Naive thymus-derived CD8-positive, alpha-beta T cell (primary cell): Measurements from ENCODE around the gene TCEAL5. TPM values are rescaled to one million over a fixed set of nuclear protein-coding genes. Genes with fewer than 3 reads are reported as not detected.
"Not testable (repeated sequence)": the region's sequence is repeated elsewhere in the genome, so short reads cannot be mapped to it uniquely, and the experiment has no call there.

ENCODE experiments used
- ATAC-seq, 2 donors: fragments of 150-1000 bp; cut with Tn5 transposase in 1 of 2; sonication (Bioruptor Pico), chemical (Tn5 transposase) in 1 of 2; 1 replicate in 1 of 2; 2 replicates in 1 of 2; pipeline ENCODE4 v1.10.0; 2021; ENCODE audit warnings: mild to moderate bottlenecking in 2 of 2, moderate library complexity in 2 of 2
- POLR2A ChIA-PET: fragments of 350-600 bp; sonication (Branson Sonifier 250); formaldehyde crosslinking; loops from one replicate; lab custom pipeline; 2021; ENCODE audit warnings: antibody characterized with exemption; lab: Charles Lee
- DNase-seq, 10 donors: peaks; one replicate each; pipeline versions ENCODE4 v3.0.0 to v3.0.0-alpha.2; 2020 to 2022
- H3K27ac Mint-ChIP-seq, 10 donors: one replicate each; pipeline ENCODE4 v1.8.0; 2020 to 2022; ENCODE audit warnings: mild to moderate bottlenecking in 10 of 10, mixed read lengths in 10 of 10, moderate library complexity in 4 of 10, inconsistent platforms in 1 of 10
- H3K27me3 Mint-ChIP-seq, 5 donors: one replicate each; pipeline ENCODE4 v1.8.0; 2021 to 2022; ENCODE audit warnings: mixed read lengths in 5 of 5
- H3K36me3 Mint-ChIP-seq, 3 donors: one replicate each; pipeline ENCODE4 v1.8.0; 2020 to 2022; ENCODE audit warnings: mixed read lengths in 3 of 3, mild to moderate bottlenecking in 2 of 3, inconsistent platforms in 1 of 3
- H3K4me1 Mint-ChIP-seq, 4 donors: one replicate each; pipeline ENCODE4 v1.8.0; 2021 to 2022; ENCODE audit warnings: mixed read lengths in 4 of 4
- H3K4me3 Mint-ChIP-seq, 10 donors: one replicate each; pipeline ENCODE4 v1.8.0; 2020 to 2022; ENCODE audit warnings: mild to moderate bottlenecking in 10 of 10, mixed read lengths in 10 of 10, moderate library complexity in 6 of 10, inconsistent platforms in 1 of 10
- H3K9me3 Mint-ChIP-seq, 9 donors: one replicate each; pipeline ENCODE4 v1.8.0; 2020 to 2022; ENCODE audit warnings: mixed read lengths in 9 of 9, mild to moderate bottlenecking in 3 of 9, inconsistent platforms in 1 of 9, moderate library complexity in 1 of 9
- polyA plus RNA-seq, 3 donors: library from polyadenylated mRNA; unstranded; fragments of 300-500 nt; fragmentation: Illumina TruSeq; gene quantifications; one replicate each; pipeline ENCODE4 v1.2.3, GENCODE V29; 2021
- total RNA-seq, 8 experiments: library from RNA in 2 of 8; stranded (reverse) in 2 of 8; gene quantifications; one replicate each; pipeline ENCODE4 v1.2.3 and lab custom pipeline; 2021 to 2026

Gene TCEAL5, protein sequence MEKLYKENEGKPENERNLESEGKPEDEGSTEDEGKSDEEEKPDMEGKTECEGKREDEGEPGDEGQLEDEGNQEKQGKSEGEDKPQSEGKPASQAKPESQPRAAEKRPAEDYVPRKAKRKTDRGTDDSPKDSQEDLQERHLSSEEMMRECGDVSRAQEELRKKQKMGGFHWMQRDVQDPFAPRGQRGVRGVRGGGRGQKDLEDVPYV
- total RNA-seq (not detected), polyA plus RNA-seq (not detected), total RNA-seq (lab: John Stamatoyannopoulos, UW) (0 to 0.07 (median 0) reads per million in 6 experiments)

DNA sequence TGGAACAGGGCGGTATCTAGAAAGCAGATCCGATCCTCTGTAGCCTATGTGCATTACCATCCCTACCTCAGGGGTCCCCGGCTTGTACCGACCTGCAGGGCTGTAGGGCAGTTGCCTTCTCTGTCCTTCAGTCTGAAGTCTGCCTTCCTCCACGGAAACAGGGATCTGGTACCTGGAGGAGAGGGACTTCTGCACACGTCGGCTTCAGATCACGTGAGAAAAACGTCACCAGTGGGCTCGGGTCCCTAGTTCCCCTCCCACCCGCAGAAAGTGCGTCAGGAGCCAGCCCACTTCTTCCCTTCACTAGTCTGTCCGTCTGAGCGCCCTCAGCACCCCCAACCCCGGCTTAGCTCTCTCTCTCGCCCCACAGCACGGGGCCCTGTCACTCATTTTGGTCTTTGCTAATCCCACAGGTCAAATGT lies at the start of gene TCEAL5:
TCEAL5 (minus strand) TSS at position 170 of the 422 bp plus-strand sequence. CDS start 2,187 bp downstream, outside the sequence.
- POLR2A ChIA-PET = no interaction called here
- Mint-ChIP-seq H3K9me3 (peaks cover 0 to 1% (median 0%) of the 10 kb centered on the region in 9 donors), H3K27ac (peak within 1 kb of the TSS in 3 of 10 donors; percentile 0 to 56 (median 8)), H3K27me3 (peaks cover 23 to 78% (median 28%) of the 10 kb centered on the region in 5 donors), H3K4me3 (peak within 1 kb of the TSS; percentile 51 to 85 (median 66)), H3K36me3 (no peaks in the 10 kb centered on the region), H3K4me1 (peaks cover 3 to 16% (median 11%) of the 10 kb centered on the region in 4 donors)
- DNase-seq = peak in 1 of 10 donors; percentile 52
- peak; percentile 49 to 57 for ATAC-seq

DNA sequence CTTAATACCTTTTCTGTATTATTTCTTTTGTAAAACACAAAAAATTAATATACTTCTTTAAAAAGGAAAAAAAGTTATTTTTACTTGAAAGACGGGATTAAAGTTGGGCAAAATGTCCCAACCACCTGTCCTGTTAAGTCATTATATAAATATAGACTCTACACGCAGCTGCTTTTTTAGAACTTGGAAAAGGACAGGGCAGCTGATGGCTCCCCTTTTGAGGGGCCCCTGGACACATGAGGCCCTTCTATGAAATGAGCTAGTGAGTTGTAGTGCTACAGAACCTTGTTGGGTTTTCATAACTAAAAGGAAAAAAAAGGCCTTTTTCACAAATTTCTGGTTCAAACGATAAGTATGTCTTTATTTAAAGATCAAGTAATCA lies 34.8 kb upstream of the TCEAL5 start:
- POLR2A ChIA-PET = interaction anchor here (1.2 kb wide), 1 partner anchor 96 kb away, joined by 3 read pairs; the partner anchor contains the start of gene BEX4
- H3K4me3 Mint-ChIP-seq = peak overlapping the region in 9 of 10 donors; percentile 77 to 89 (median 81)
- ATAC-seq (no peak), DNase-seq (no peak)
- H3K4me1 Mint-ChIP-seq = peaks cover 3 to 11% (median 5%) of the 10 kb centered on the region in 4 donors
- peaks cover 5 to 12% (median 5%) of the 10 kb centered on the region in 3 donors for H3K36me3 Mint-ChIP-seq
- peak overlapping the region in 1 of 10 donors; percentile 51 for H3K27ac Mint-ChIP-seq
- no peaks in the 10 kb centered on the region for H3K27me3 Mint-ChIP-seq
- H3K9me3 Mint-ChIP-seq = no peaks in the 10 kb centered on the region

DNA sequence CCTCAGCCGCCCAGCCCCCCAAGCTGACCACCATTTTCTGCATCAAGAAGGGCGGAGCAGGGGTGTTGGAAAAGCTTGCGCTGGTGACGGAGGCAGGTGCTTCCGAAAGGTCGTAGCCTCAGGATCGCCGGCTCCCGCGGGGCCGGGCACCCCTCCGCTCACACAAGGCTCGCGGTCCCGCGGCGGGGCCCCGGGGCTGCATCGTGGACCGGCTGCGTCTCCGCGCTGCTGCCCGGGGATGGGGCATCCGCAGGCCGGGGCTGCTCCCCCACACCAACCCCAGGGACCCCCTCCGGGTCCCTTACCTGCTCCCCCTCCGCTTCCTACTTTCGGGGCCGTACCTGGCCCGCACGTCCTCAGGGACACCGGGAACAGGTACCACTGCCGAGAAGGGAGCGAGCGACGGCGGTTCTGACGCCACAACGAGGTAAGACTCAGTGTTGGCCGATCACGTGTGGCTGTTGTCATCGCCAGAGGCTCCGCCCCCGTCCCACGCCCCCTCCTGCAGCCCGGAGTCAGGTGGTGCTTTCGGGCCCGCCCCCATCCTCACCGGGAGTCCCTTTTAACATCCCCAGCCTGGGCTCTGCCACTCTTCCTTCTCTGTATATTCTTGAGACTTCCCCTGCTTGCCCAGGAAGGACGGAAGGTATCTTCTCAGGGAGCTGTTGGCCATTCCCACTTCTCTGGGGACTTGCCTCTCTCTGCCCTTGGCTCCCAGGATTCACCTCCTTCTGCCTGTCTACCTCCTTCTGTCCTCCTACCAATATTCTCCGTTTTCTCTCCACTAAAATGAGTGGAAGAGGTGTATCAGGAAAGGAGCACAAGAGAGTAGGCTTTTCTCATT lies 34.2 kb upstream of the TCEAL5 start, which contains the start of gene BEX2:
BEX2 (minus strand) TSS at position 436 of the 844 bp plus-strand sequence. CDS start 1,014 bp downstream, outside the sequence.
- peaks cover 3 to 11% (median 5%) of the 10 kb centered on the region in 4 donors for H3K4me1 Mint-ChIP-seq
- peak; percentile 97 for ATAC-seq
- peak within 1 kb of the TSS; percentile 75 to 89 (median 80) for H3K4me3 Mint-ChIP-seq
- peaks cover 5 to 12% (median 5%) of the 10 kb centered on the region in 3 donors for H3K36me3 Mint-ChIP-seq
- H3K27ac Mint-ChIP-seq = peak within 1 kb of the TSS; percentile 41 to 94 (median 88)
- H3K9me3 Mint-ChIP-seq = peaks cover 0 to 1% (median 0%) of the 10 kb centered on the region in 9 donors
- POLR2A ChIA-PET = interaction anchor here (1.2 kb wide), 1 partner anchor 95 kb away, joined by 3 read pairs; the partner anchor contains the start of gene BEX4
- no peaks in the 10 kb centered on the region for H3K27me3 Mint-ChIP-seq
- peak; percentile 66 to 93 (median 83) for DNase-seq

DNA sequence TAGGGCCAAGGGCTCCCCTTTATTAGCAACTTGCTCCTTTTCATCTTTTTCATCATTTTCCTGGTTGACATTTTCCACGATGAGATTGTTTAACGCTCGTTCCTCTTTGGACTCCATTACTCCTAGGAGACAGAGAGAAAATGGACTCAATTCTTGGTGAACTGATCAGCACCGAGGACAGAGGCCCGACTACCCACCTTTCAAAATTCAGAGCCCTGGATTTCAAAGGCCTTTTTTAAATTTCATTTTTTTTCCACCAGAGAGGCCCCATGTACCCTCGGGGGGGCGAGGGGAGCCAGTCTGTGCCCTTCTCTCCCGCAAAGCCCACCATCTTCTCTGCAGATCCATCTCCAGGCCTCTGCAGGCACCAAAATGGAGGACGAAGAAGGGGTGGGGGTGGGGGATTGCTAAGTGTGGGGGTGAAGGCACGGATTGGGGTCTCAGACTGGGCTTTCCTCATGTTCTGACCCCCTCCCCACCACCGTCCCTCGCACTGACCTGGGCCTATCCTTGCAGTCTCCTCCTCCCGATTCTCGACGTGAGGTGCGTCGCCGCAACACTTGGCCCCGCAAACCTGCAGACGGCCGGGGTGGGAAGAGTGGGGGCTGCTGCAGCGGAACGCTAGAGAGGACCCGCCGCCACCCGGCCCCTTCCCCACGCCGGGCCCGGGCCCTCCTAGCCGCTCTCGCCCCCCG lies 33.5 kb upstream of the TCEAL5 start:
- peaks cover 5 to 12% (median 5%) of the 10 kb centered on the region in 3 donors for H3K36me3 Mint-ChIP-seq
- peak; percentile 12 to 13 for ATAC-seq
- POLR2A ChIA-PET = no interaction called here
- no peaks in the 10 kb centered on the region for H3K27me3 Mint-ChIP-seq
- H3K27ac Mint-ChIP-seq = peak overlapping the region in 5 of 10 donors; percentile 16 to 92 (median 40)
- H3K9me3 Mint-ChIP-seq = peaks cover 0 to 1% (median 0%) of the 10 kb centered on the region in 9 donors
- peak overlapping the region; percentile 31 to 84 (median 68) for H3K4me3 Mint-ChIP-seq
- H3K4me1 Mint-ChIP-seq = peaks cover 3 to 11% (median 5%) of the 10 kb centered on the region in 4 donors
- peak in 7 of 10 donors; percentile 2 to 28 (median 6) for DNase-seq

DNA sequence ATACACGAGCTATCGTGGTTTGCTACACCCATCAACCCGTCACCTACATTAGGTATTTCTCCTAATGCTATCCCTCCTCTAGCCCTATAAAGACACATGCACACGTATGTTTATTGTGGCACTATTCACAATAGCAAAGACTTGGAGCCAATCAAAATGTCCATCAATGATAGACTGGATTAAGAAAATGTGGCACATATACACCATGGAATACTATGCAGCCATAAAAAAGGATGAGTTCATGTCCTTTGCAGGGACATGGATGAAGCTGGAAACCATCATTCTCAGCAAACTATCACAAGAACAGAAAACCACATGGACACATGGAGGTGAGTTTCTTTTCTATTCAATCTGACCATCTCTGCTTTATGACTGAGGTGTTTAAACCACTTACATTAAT lies 29.1 kb upstream of the TCEAL5 start:
- H3K27me3 Mint-ChIP-seq, POLR2A ChIA-PET: not testable (repeated sequence)

DNA sequence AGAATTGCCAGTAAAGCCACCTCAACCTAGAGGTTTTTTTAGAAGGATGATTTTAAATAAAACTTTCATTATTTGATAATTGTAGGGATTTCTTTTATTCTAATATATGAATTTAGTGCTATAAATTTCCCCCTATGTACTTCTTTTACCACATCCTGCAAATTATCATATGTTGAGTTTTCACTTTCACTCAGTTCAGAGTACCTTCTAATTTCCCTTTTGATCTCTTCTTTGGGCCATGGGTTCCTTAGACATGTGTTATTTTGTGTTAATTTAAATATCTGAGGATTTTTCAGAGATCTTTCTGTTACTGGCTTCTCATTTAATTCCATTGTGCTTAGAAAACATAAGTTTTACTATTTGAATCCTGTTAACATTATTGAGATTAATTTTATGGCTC lies 28.2 kb upstream of the TCEAL5 start:
- H3K27ac Mint-ChIP-seq = no peak overlapping the region
- no peak overlapping the region for H3K4me3 Mint-ChIP-seq
- peaks cover 5 to 12% (median 5%) of the 10 kb centered on the region in 3 donors for H3K36me3 Mint-ChIP-seq
- no peaks in the 10 kb centered on the region for H3K27me3 Mint-ChIP-seq
- DNase-seq (no peak), ATAC-seq (no peak)
- peaks cover 1 to 9% (median 6%) of the 10 kb centered on the region in 4 donors for H3K4me1 Mint-ChIP-seq
- POLR2A ChIA-PET = no interaction called here
- H3K9me3 Mint-ChIP-seq = peaks cover 0 to 1% (median 0%) of the 10 kb centered on the region in 9 donors

More for the DNA sequence above, 29.1 kb upstream of the TCEAL5 start:
- H3K36me3 Mint-ChIP-seq = peaks cover 5 to 12% (median 5%) of the 10 kb centered on the region in 3 donors
- H3K9me3 Mint-ChIP-seq, H3K27ac Mint-ChIP-seq, ATAC-seq, H3K4me3 Mint-ChIP-seq, DNase-seq: not testable (repeated sequence)
- H3K4me1 Mint-ChIP-seq = peaks cover 1 to 11% (median 8%) of the 10 kb centered on the region in 4 donors

DNA sequence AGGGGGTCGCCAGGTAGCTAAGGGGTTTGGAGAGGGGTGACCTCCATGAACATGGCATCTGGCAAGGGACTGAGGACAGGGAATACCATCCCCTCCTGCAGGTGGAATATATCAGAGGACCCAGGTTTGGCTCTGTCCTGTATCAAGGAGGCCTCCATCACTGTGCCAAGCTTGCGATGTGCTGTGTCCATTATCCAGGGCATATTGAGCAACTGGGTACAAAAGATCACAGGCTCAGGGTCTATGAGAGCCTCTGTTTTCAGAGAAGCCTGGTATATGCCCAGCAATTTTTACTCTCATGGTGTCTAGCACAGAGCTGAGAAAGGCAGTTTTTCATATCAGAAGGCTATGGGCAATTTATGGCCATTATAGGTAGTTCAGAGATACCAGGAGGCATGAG lies 16.6 kb upstream of the TCEAL5 start:
- Mint-ChIP-seq H3K4me1 (no peaks in the 10 kb centered on the region), H3K27ac (no peak overlapping the region), H3K4me3 (no peak overlapping the region), H3K36me3 (peaks cover 0 to 6% (median 0%) of the 10 kb centered on the region in 3 donors), H3K27me3 (peaks cover 0 to 4% (median 0%) of the 10 kb centered on the region in 5 donors), H3K9me3 (peaks cover 0 to 14% (median 0%) of the 10 kb centered on the region in 9 donors)
- POLR2A ChIA-PET = no interaction called here
- ATAC-seq (no peak), DNase-seq (no peak)

DNA sequence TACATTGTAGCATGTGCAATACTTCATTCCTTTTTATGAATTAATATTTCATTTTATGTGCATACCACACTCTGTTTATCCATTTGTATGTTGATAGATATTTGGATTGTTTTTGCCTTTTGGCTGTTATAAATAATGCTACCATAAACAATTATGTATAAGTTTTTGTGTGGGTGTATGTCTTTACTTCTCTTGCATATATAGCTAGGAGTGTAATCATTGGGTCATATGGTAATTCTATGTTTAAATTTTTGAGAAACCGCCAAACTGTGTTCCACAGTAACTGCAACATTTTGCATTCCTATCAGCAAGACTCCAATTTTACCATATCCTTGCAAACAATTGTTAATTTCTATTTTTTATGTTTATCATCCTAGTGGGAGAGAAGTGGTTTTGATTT lies 3.1 kb upstream of the TCEAL5 start:
- POLR2A ChIA-PET = no interaction called here
- H3K4me3 Mint-ChIP-seq = no peak overlapping the region
- H3K36me3 Mint-ChIP-seq = no peaks in the 10 kb centered on the region
- peaks cover 0 to 2% (median 0%) of the 10 kb centered on the region in 9 donors for H3K9me3 Mint-ChIP-seq
- H3K27me3 Mint-ChIP-seq = peaks cover 18 to 67% (median 23%) of the 10 kb centered on the region in 5 donors
- H3K4me1 Mint-ChIP-seq = peaks cover 3 to 16% (median 11%) of the 10 kb centered on the region in 4 donors
- no peak for ATAC-seq
- H3K27ac Mint-ChIP-seq = no peak overlapping the region
- DNase-seq = no peak

DNA sequence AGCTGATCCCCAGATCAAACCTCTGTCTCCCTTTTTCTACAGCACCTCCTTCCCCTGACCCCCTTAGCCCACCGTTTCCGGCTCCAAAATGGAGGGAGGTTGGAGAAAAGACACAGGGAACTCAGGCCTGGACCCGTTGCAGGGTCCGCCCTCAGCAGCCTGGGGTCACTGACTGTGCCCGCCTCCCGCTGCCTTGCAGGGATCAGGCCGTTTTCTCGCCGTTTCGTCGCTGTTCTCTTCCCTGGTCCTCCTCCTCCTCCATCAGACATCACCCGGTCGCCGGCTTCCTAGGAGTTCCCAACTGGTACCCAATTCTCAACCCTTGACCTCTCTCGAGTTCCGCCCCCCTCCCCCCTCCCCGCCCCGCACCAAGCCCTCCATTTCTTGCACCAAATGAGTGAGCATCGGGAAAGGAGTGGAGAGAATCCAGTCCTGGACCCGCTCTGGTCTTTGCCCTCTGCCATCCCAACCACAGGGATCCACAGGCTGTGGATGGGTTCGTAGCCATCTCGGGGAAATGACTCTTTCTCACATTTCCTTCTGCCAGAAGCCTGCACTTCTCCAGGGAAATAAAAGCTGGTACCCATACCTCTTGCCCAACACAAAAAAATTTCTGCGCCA lies 493 bp downstream of the TCEAL5 start:
- DNase-seq (no peak), ATAC-seq (no peak)
- H3K9me3 Mint-ChIP-seq = peaks cover 0 to 1% (median 0%) of the 10 kb centered on the region in 9 donors
- POLR2A ChIA-PET = no interaction called here
- H3K4me1 Mint-ChIP-seq = peaks cover 3 to 16% (median 11%) of the 10 kb centered on the region in 4 donors
- H3K27ac Mint-ChIP-seq = no peak overlapping the region
- H3K27me3 Mint-ChIP-seq = peaks cover 23 to 72% (median 31%) of the 10 kb centered on the region in 5 donors
- peak overlapping the region; percentile 51 to 85 (median 66) for H3K4me3 Mint-ChIP-seq
- no peaks in the 10 kb centered on the region for H3K36me3 Mint-ChIP-seq

DNA sequence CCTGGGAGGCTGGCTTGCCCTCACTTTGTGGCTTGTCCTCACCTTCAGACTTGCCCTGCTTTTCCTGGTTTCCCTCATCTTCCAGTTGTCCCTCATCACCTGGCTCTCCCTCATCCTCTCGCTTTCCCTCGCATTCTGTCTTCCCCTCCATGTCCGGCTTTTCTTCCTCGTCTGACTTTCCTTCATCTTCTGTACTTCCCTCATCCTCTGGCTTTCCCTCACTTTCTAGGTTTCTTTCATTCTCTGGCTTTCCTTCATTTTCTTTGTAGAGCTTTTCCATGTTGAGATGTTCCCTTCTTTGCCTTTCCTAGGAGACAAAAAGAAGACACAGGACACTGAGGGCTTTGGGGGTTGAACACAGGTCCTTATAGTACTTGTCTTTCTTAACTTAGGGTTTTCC lies 2.3 kb downstream of the TCEAL5 start:
- Mint-ChIP-seq H3K27ac (peak overlapping the region in 1 of 10 donors; percentile 4), H3K4me3 (no peak overlapping the region), H3K27me3 (peaks cover 19 to 57% (median 28%) of the 10 kb centered on the region in 5 donors), H3K4me1 (peaks cover 3 to 16% (median 11%) of the 10 kb centered on the region in 4 donors), H3K36me3 (no peaks in the 10 kb centered on the region), H3K9me3 (peaks cover 0 to 1% (median 0%) of the 10 kb centered on the region in 9 donors)
- DNase-seq (no peak), ATAC-seq (no peak)
- POLR2A ChIA-PET = no interaction called here

DNA sequence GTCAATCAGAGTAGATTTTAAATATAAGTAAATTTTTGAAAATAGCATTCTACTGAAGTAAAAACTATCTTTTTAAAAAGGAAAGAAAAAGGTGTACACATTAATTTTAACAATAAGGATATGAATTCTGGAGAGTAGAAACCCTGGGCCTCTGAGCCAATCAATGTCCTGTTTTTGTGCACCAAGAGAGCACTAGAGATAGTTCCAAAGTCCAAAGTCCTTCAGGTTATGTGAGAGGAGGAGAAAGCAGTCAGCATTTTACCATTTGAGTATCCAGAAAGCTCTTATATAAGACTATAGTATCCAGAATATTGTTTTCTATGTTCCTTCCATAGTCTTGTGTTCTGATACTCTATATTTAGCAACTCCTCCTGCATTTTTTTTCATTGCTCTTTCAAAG lies 18.3 kb downstream of the TCEAL5 start:
- Mint-ChIP-seq H3K27ac (no peak overlapping the region), H3K36me3 (peaks cover 0 to 4% (median 0%) of the 10 kb centered on the region in 3 donors)

More for the DNA sequence above, 18.3 kb downstream of the TCEAL5 start:
- Mint-ChIP-seq H3K27me3 (peaks cover 0 to under 1% (median 0%) of the 10 kb centered on the region in 5 donors), H3K4me1 (peaks cover 9 to 22% (median 15%) of the 10 kb centered on the region in 4 donors), H3K9me3 (peaks cover 0 to 4% (median 0%) of the 10 kb centered on the region in 9 donors), H3K4me3 (no peak overlapping the region)
- POLR2A ChIA-PET = interaction anchor here (0.5 kb wide), 1 partner anchor 117 kb away, joined by 4 read pairs; no protein-coding TSS in a partner anchor
- DNase-seq (no peak), ATAC-seq (no peak)
